ENCODE results near the gene TOX2.

TOX2 gene

DNA sequence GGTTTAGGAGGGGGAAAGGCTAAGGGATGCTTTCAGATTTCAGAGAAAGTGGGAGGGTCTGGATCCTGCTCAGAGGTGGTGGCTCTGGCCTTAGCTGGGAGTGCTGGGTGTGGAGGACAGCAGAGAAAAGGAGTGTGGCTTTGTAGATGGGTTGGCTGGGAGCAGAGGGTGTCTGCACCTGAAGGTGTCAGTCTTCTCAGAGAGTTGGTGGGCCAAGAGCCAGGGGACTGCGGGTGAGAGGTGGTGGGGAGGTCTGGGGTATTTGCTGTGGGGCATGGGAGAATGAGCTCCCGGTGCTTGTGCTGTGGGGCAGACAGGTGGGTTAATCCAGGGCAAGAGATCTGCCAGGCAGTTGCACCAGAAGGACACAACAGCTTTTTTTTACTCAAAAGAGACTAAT lies 67.4 kb downstream of the TOX2 start:
- DNase-seq: no peak

DNA sequence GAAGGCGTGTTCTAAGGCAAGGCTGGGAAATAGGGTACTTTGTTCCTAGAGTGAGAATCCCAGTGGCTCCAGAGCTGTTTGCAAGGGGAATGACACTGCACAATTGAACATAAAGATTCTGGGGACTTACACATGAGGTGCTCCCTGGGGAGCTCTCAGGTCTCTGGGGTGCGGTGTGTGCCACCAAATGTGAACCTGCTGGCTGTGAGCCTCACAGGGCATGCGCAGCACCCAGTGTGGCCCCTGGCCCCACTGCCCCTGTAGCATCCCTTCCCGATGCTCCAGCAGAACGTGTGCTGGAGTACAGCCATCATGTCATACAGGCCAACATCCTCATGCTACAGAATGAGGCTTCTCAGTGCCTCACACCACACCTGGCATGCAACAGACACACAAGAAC lies 68.2 kb downstream of the TOX2 start:
- DNase-seq: no peak

DNA sequence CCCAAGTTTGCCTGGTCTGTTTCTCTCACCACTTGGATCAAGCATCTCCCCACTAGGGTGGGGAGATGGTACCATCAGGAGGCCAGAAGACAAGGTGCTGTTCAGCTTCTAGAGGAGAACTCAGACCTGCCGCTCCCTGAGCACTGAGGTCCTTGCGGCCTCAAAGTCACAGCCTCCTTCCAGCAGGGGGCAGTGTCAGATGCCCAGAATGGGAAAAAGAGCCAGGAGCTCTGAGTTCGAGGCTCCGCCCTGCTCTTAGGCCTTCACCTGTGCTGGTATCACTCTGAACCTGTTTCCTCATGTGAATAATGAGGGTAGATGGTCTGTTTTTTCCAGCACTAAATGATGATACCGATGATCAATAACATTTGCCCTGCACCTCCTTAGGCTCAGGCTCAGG lies 68.7 kb downstream of the TOX2 start:
- DNase-seq: no peak

DNA sequence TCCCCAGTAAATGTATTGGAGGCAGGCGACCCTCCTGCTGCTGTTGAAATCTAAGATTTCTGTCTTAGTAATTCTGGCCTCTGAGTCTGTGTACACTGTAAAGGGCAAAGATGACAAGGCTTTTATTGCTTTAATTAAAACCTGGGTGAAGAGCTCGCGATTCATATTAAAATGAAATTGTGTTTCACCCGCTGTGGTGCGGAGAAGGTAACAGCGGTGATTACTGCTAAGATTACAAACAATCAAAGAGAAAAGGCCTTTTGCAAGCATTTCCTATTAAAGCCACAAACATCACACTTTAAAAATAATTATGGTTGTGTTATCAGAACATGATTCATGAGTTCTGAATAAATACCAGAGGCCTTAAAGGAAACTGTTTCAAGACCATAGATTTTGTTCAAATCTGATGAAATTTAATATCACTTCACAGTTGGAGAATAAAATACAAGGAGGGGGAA lies 69.3 kb downstream of the TOX2 start:
- no peak for DNase-seq

DNA sequence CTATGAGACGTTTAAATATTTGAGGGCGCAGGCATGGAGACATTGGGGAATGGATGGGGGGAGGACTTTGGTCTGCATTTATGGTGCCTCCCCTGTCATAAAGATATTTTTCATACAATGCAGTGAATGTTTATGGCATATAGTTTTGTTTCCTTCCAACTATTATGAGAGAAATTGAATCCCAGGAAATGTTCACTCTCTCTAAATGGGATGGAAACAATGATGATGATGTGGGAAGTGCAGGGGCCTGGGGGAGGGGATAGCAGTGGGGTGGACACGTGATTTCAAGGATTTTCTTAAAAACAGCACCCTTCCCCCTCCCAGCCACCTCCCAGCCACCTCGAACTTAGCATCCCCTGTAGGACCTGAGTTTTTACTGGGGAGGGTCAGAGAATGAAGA lies 69.9 kb downstream of the TOX2 start:
- no peak for DNase-seq

DNA sequence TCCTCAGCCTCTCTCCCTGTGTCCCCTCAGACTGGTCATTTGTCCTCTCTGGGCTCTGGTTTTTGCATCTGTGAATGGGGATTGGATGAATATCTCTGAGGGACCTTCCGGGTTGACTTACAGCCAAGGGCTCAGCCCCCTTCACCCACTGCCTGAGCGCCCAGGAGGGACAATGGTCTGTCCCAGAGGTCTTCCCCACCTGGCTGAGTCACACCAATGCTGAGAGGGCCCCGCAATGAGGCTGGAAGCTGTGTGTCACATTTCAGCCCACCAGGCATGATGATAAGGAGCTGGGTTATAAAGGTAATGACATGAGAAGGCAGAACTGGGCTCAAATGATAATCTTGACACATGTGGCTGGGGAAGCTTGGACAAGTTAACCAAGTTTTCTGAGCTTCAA lies 70.5 kb downstream of the TOX2 start:
- DNase-seq: no peak

DNA sequence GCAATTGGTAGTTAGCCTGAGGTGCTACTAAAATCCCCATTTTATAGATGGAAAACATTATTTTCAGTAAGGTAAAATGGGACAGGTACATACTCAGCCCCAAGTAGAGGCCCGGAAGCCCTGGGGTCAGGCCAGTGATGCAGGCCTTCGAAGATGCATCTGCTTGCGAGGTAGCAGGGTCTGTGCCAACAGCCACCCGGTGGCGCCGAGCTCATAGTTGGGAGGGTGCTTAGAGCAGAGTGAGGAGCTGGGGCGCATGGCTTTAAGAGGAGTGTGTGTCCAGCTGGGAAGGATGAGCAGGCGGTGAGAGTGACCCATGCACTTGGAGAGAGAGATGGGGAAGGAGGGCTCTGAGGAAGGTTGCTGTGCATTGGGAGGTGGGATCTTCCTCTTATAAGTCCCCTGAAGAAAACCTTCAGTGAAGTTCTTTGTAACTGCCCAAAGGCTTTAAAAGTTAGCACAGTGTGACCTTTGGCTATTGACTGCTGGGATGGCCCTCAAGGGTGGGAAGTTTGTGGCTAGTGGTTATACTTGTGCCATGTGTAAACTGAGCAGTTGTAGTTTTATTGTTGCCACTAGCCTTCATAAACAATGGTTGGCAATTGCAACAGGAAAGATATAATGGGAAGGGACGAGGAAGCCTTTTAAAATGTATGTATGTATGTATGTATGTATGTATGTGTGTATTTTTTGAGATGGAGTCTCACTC lies 71.1 kb downstream of the TOX2 start:
- DNase-seq: no peak

DNA sequence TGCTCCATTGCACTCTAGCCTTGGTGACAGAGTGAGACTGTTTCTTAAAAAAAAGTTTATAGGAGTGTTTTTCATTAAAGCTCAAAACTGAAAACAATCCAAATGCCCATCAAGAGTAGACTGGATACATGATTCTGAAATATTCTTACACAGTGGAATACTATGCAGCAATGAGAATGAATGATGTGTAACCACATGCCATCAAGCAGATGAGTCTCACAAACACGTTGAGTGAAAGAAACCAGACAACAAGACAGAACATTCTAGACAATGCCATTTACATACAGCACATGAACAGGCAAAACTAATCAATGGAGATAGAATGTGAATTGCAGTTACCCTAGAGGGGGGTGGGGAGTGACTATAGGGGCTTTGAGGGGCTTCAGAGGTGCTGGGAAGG lies 72.4 kb downstream of the TOX2 start:
- no peak for DNase-seq

DNA sequence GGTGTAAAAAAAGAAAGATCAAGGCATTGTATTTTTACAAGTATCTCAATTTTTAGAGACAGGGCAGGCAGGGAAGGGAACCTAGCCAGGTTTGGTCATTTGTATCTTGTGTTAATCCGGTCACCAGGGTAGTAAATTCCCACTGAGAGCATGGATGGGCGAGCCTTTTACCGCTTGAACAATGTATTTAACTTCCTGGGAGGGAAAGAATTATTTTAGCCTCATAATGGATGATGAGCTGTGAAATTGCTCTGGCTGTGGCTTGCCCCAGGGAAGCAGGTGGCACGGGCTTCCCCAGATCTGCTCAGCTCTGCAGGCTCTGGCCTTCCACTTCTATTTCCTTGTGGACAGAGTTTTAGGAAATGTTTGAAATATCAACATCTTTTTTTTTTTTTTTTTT lies 72.9 kb downstream of the TOX2 start:
- no peak for DNase-seq

DNA sequence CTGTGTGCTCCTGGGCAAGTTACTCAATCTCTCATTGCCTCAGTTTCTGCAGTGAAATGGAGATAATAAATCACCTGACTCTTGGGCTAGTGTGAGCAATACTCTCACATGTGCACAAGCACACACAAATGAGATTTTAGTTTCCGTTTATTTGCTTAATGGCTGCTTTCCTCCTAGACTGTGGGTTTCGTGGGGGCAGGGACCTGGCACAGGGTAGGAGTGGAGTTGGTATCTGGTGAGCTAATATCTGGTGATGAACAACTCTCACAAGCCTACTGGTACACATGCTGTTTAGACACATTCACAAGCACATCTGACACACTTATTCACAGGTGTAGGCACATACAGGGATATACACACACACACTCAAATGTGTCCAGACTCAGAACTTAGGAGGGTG lies 73.8 kb downstream of the TOX2 start:
- DNase-seq: no peak

DNA sequence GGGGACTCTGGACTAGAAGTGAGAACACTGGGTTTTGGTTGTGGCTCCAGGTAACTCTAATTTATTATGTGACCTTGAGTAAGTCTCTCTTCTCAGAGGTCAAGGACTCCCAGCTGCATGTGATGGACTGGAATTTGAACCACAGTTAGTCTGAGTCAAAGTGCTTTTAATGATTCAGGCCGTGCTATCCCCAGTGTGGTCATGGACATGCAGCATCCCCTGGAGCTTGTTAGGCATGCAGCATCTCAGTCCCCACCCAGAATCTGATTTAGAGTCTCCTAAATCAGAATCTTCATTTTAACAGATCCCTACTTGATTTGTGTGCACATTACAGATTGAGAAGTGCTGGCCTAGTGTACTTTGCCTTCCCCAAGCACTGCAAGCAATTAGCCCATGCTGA lies 74.2 kb downstream of the TOX2 start:
- no peak for DNase-seq

DNA sequence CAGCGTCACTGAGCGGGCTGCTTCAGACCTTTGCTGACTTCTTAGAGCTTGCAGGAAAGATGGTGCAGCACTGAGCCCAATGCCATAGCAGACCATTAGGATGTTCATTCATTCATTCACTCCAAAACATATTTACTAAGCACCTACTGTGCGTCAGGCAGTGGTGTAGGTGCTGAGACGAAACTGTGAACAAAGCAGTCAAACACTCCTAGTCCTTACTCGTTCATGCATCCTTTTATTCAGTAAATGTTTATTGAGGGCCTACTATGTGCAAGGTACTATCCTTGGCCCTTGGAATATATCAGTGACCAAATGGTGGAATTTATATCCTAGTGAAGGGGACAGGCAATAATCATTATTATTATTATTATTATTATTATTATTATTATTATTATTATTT lies 76.6 kb downstream of the TOX2 start:
- no peak for DNase-seq

DNA sequence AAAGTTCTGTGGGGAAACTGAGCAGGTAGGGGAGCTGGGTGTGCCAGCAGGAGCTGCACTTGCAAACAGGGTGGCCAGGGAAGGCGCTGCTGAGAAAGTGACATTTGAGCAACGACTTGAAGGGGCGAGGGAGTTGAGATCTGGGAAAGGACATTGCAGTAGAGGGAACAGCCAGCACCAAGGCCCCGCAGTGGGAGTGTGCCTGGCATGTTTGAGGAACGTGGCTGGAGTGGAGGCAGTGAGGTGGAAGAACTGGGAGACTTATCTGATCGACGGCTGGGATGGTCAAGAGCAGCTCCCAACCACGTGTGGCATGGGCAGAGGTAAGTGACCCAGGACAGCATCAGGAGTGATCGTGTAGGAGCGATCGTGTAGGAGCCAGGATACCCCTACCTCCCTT lies 77.3 kb downstream of the TOX2 start:
- DNase-seq: no peak

DNA sequence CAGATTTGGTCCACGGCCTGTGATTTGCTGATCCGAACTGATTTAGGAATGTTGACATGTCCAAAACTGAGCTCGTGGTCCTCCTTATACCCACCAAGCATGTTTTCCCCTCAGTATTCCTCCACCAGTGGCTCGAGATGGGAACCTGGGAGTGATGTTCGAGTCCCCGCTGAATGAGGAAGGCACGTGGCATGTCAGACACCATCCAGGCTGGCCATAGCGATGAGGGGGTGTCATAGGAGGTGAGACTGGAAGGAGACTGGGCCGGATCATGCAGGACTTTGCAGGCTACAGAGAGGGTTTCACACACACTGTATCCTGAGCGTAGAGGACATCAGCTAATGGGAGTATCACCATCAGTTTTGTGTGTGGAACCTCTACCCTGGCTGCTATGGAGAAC lies 78.2 kb downstream of the TOX2 start:
- no peak for DNase-seq

DNA sequence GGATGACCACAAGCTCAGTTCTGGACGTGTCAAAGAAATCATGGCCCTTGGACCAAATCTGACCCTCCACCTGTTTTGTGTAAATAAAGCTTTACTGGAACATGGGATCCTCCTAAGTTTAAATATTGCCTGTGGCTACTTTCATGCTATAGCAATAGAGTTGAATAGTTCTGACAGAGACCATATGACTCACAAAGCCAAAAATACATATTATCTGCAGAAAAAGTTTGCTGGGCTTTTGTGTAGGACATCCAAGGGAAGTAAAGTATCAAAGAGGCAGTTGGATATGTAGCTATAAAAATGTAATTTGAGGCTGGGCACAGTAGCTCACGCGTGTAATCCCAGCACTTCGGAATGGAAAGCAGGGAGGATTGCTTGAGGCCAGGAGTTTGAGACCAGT lies 78.9 kb downstream of the TOX2 start:
- DNase-seq: no peak

DNA sequence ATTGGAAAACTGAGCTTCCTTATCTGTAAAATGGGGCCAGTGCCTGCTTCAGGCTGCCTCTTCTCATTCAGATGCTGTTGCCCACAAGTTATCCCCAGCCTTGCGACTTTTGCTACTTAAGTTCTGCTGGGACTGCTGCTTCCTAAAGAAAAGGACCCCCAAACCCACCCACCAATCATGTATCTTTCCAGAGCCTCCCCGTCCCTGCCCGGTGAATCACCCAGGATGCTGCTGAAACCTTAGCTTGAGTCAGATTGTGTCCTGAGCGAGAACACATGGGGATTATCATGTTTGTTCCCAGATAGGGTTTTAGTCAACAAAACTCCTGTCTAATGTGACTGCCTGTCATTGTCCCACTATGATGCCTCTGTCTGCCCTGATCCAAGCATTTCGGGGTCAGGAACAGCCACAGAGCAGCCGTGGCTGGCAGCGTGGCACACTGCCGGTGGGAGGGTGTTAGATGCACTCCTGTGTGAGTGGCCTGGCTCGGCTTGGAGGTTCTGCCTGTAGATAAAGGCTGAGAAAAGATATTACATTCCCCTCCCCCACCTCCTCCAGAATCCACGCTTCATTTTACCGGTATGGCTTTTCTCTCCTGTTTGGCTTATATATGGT lies 79.9 kb downstream of the TOX2 start:
- DNase-seq: no peak

DNA sequence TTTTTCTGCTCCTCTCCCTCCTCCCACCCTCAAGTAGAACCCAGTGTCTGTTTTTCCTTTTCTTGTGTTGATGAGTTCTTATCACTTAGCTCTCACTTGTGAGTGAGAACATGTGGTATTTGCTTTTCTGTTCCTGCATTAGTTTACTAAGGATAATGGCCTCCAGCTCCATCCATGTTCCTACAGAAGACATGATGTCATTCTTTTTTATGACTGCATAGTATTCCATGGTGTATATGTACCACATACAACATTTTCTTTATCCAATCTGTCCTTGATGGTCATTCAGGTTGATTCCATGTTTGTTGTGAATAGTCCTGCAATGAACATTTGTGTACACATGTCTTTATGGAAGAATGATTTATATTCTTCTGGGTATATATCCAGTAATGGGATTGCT lies 81.0 kb downstream of the TOX2 start:
- DNase-seq: no peak

DNA sequence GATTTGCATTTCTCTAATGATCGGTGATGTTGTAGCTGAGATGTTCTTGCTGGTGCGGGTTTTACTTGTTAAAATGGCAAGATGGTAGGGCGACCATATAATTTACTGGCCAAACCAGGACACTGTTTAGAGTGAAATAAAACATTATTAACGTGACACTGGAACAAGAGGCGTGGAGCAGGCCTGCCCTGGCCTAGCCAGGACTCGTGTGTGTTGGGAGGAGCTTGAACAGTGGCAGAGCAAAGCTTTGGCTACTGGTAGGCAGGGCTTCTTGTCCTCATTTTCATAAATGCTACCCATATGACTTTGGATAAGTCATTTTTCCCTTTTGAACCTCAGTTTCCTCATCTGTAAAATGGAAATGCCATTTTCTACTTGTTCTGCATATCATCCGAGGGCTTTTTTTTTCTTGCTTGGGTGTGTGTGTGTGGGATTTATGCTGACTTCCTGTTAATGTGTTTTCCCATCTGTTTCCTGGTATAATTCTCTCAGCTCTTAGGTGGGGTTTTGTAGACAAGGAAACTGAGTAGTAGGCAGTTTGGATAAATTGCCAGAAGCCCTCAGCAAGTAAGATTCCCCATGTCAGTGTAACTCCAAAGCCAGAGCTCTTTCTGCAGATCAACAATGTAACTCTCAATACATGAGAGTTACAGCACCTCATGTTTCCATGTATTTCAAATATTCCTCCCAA lies 81.7 kb downstream of the TOX2 start:
- DNase-seq: no peak

DNA sequence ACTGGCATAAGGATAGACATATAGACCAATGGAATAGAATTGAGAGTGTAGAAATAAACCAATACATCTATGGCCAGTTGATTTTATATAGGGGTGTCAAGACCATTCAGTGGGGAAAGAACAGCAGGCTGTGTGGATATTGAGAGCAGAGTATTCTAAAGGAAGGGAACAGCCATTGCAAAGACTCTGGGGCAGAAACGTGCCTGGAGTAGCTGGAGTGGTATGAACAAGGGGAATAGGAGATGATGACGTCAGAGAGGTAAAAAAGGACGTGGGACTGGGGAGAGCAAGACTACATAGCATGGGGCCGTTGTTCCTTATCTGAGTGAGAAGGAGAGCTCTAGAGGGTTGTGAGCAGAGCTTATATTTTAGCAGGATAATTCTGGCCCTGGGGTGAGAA lies 85.2 kb downstream of the TOX2 start:
- no peak for DNase-seq

DNA sequence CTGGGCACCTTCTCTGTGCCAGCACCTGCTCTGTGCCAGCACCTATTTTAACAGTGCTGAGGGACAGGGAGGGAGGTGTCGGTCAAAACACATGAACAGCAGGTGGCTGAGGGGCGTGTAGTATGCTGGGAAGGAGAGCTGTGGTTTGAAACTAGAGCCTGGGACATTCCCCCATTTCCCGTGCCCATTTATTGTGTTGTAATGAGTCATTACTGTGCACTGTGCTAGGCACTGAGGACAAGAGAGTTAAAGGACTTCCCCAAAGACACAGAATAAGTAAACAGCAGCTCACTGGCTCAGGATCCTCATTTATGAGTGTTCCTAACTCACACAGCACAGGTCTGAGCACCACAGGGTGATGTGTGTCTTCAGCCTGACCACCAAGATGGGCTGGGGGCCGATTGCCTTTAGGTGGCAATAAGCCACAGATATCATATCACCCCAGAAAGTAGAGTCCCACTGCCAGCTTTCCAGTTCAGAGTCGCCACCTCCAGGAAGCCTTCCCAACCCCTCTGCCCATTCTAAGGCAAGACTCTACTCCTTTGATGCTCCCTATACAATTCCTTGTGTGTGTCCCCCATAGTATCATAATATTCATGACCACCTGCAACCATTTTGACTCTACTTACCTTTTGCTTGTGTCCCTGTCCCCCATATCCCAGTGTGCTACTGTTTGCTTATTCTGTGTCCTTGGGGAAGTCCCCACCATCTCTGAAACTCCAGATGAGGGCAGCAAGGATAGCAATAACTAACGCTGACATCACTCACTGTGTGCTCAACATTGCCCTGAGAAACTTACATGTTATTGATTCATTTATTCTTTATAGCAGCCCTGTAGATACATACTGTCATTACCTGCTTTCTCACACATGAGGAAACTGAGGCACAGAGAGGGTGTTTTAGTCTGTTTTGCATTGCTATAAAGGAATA lies 87.3 kb downstream of the TOX2 start:
- no peak for DNase-seq

DNA sequence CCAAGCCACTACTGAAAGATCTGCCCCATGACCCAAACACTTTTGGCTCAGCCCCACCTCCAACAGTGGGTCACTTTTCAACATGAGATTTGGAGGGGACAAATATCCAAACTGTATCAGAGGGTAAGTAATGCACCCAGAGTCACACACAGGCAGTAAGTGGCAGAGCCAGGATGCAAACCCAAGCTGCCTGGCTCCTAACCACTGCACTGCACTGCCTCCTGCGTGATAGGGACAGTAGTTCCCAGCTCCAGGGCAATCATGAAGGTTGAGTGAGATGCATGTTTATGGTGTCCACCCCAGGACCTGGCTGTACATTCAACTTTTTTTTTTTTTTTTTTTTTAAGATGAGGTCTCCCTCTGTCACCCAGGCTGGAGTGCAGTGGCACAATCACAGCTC lies 88.2 kb downstream of the TOX2 start:
- no peak for DNase-seq

DNA sequence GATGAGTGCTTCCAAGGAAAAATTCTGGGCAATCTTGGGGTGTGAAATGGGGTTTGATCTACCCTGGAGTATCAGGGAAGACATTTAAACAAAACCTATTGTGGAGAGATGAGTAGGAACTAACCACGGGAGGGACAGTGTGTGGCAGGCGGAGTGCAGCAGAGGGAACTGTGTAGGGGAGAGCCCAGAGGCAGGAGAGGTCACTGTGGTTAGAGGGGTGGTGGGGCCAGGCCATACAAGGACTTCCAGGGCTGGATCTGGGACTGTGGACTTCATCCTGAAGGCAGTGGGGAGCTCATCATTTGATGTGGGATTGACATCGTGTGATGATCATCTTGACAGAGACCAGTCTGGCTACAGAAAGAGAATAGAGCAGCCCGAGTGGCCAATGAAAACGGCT lies 89.0 kb downstream of the TOX2 start:
- no peak for DNase-seq

DNA sequence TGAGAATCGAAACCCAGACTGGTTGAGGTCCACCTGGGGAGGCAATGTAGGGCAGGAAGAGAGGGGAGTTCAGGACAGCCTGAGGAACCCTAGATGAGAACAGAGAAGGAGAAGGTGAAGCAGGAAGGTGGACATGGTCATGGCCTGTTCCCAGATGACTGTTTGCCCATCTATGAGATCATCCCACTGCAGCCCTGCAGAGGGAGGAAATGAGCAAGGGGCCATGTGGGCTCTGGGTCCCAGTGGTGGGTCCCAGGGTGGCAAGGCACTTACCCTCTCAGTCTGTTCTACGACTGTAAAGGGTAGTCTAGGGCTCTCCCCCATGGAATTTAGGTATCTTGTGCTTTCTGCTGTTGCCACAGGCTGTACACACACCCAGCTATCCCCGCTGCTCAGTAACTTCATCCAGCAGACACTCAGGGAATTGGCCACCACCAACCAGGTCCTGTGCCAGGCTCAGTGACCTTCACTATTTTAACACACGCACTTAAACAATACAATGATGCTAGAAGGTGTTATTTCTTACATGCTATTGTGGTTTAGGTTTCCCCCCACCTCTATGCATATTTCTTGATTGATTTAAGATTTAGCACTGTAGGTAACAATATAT lies 89.8 kb downstream of the TOX2 start:
- DNase-seq: no peak
